Effector memory CD4-positive, alpha-beta T cell (primary cell): ENCODE data around the gene ZP3.
A peak's percentile ranks its signal among the peaks of the same experiment; 100 is the strongest.
"Not testable (repeated sequence)": the region's sequence is repeated elsewhere in the genome, so short reads cannot be mapped to it uniquely, and the experiment has no call there.

Experiments used
- DNase-seq, 3 donors: peaks; one replicate each; pipeline ENCODE4 v3.0.0-alpha.2; 2020
- H3K27ac ChIP-seq: 2 replicates; pipeline ENCODE4 v1.7.0; 2013; ENCODE audit warnings: mild to moderate bottlenecking, low read length, moderate library complexity; ENCODE audit not compliant: insufficient read depth, poor library complexity, severe bottlenecking
- H3K27me3 ChIP-seq: replicated peaks from 2 replicates; pipeline ENCODE4 v1.7.0; 2013; ENCODE audit warnings: mild to moderate bottlenecking, low read length; ENCODE audit not compliant: insufficient read depth, control insufficient read depth, poor library complexity, severe bottlenecking
- H3K36me3 ChIP-seq: 2 replicates; pipeline ENCODE4 v1.7.0; 2013; ENCODE audit warnings: mild to moderate bottlenecking, low read length, moderate library complexity; ENCODE audit not compliant: control insufficient read depth, insufficient read depth
- H3K4me1 ChIP-seq: 2 replicates; pipeline ENCODE4 v1.7.0; 2013; ENCODE audit warnings: low read length, mild to moderate bottlenecking; ENCODE audit not compliant: control insufficient read depth, insufficient read depth, poor library complexity, severe bottlenecking
- H3K4me3 ChIP-seq: 2 replicates; pipeline ENCODE4 v1.7.0; 2013; ENCODE audit warnings: low read length, low read depth, mild to moderate bottlenecking; ENCODE audit not compliant: insufficient read depth, poor library complexity, severe bottlenecking
- H3K9me3 ChIP-seq: 2 replicates; pipeline ENCODE4 v1.7.0; 2013; ENCODE audit warnings: mild to moderate bottlenecking, low read length, moderate library complexity; ENCODE audit not compliant: control insufficient read depth

The ZP3 gene

DNA sequence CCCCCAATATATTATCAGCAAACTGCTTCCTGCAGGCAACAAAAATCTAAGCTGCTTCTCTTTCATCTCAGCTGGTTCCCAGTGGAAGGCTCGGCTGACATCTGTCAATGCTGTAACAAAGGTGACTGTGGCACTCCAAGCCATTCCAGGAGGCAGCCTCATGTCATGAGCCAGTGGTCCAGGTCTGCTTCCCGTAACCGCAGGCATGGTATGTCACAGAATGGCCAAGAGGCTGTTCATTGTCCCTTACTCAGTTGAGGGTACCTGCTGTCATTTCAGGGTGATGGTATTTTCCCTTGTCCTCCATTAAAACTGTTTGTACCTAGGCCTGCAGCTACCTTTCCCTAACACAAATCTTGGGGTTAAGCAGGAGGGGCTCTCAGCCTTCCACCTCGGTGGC lies 15.7 kb downstream of the ZP3 start:
- not testable (repeated sequence) for DNase-seq, H3K4me1 ChIP-seq, H3K27ac ChIP-seq, H3K9me3 ChIP-seq, H3K4me3 ChIP-seq, H3K27me3 ChIP-seq, H3K36me3 ChIP-seq

DNA sequence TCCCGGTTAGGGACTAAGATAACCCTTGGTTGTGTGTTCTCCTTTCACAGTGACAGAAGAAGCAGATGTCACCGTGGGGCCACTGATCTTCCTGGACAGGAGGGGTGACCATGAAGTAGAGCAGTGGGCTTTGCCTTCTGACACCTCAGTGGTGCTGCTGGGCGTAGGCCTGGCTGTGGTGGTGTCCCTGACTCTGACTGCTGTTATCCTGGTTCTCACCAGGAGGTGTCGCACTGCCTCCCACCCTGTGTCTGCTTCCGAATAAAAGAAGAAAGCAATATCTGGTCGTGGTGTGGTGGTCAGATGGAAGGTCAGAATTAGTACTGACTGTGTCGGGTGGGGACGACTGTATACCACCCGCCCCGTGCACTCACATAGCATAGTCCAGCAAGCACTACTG lies 17.0 kb downstream of the ZP3 start:
- H3K9me3 ChIP-seq, H3K36me3 ChIP-seq: not testable (repeated sequence)

DNA sequence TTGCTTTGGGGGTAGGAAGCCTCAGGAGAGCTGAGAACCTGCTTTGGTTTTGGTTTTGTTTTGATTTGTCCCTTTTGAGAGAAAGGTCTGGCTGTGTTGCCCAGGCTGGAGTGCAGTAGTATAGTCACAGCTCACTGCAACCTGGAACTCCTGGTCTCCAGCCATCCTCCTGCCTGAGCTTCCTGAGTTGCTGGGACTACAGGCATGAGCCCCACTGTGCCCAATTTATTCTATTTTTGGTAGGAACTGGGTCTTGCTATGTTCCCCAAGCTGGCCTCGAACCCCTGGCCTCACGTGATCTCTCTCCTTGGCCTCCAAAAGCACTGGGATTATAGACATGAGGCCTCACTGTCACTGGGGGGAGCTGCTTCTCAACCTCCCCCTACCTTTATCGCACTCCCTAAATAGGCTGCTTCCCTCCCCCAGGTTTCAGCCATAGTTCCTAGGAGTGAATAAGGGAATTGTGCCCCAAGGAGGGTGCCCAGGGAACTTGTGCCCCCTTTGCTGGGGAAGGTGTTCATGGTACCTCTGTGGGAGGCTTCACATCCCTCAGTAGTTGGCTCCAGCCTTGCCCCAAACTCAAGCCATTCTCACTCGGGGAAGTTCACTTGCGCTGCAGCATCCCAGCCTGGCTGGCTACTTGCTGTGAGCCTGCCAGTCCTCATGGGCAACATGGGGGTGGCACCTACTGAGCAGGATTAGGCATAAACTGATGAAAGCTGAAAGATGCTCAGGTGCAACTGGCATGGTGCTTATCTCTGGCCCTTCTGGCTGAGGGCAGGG lies 18.1 kb downstream of the ZP3 start:
- DNase-seq, H3K36me3 ChIP-seq, H3K27me3 ChIP-seq, H3K4me1 ChIP-seq, H3K9me3 ChIP-seq, H3K27ac ChIP-seq, H3K4me3 ChIP-seq: not testable (repeated sequence)

More for the DNA sequence above, 17.0 kb downstream of the ZP3 start:
- not testable (repeated sequence) for H3K4me1 ChIP-seq, H3K27ac ChIP-seq, DNase-seq, H3K27me3 ChIP-seq, H3K4me3 ChIP-seq

DNA sequence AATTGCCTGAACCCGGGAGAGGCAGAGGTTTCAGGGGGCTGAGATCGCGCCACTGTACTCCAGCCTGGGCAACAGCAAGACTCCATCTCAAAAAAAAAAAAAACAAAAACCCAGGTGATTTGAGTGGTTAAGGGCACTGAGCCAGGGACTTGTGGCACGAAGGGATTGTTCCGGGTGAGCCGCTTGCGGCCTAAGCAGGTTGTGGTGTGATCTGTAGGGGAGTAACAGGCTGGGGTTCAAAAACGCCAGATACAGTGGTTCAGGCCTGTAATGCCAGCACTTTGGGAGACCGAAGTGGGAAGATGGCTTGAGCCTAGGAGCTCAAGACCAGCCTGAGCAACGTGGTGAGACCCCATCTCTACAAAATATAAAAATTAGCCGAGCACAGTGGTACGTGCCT lies 19.1 kb downstream of the ZP3 start:
- not testable (repeated sequence) for DNase-seq, H3K4me3 ChIP-seq, H3K4me1 ChIP-seq, H3K9me3 ChIP-seq, H3K36me3 ChIP-seq, H3K27ac ChIP-seq, H3K27me3 ChIP-seq

DNA sequence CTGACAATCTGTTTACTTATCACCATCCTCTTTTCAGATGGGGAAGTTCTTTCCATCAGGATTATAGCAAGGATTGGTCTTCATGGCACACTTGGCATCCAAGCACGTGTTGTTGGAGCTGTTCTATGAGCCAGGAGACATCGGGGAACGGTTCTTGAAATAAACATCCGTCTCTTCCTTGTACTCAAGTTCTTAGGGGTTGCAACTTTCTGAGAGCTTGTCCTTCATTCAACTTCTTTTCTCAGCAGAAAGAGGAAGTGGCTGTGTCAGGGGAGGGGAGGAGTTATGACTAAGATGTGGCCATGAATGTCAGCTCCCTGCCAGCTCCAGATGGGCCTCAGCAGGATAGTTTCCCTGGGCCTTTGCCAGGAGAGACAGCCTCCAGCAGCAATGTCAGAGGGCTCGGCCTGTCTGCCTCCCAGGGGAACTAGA lies 20.8 kb downstream of the ZP3 start:
- not testable (repeated sequence) for H3K27ac ChIP-seq, H3K4me3 ChIP-seq, H3K27me3 ChIP-seq, H3K4me1 ChIP-seq, H3K9me3 ChIP-seq, H3K36me3 ChIP-seq, DNase-seq

DNA sequence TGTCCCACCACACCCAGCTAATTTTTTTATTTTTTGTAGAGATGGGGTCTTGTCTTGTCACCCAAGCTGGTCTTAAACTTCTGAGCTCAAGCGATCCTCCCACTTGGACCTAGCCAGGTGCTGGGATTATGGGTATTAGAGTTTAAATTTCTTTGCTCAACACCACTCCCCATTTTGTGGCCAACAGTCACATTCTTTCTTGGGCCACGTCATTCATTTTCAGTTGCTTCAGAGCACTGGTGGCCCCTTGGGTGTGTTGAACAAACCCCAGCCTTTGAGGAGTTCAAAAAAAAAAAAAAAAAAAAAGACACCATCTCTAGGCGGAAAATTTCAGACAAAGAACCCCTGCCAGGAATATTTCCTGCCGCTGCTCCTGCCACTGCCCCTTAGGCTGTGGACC lies 32.3 kb downstream of the ZP3 start:
- H3K4me3 ChIP-seq, H3K9me3 ChIP-seq, H3K4me1 ChIP-seq, DNase-seq, H3K27ac ChIP-seq, H3K27me3 ChIP-seq, H3K36me3 ChIP-seq: not testable (repeated sequence)

DNA sequence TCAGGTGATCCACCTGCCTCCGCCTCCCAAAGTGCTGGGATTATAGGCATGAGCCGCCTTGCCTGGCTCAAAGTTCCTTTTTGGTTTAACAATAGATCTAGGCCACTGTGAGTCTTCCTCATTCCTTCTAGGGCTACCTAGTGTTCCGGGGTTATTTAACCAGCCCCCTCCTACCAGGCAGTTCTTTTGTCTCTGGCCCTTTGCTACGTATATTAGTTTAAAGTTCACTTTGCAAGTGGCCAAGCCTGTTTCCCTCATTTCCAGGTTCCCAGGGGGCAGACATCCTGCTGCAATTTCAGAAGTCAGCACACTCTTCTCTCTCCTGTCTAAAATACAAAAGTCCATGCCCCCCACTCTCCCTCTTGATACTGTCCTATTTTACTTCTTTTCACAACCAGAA lies 33.8 kb downstream of the ZP3 start:
- H3K36me3 ChIP-seq, result not testable (repeated sequence)

DNA sequence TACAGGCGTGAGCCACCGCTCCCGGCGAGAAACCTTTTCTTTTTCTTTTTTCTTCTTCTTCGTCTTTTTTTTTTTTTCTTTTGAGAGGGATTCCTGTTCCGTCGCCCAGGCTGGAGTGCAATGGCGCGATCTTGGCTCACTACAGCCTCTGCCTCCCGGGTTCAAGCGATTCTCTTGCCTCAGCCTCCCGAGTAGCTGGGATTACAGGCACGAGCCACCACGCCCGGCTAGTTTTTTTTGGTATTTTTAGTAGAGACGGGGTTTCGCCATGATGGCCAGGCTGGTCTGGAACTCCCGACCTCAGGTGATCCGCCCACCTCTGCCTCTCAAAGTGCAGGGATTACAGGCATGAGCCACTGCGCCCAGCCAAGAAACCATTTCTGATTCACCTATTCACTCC lies 36.0 kb downstream of the ZP3 start:
- not testable (repeated sequence) for H3K27me3 ChIP-seq, DNase-seq

More for the DNA sequence above, 33.8 kb downstream of the ZP3 start:
- H3K9me3 ChIP-seq, H3K27ac ChIP-seq, H3K4me1 ChIP-seq, DNase-seq, H3K4me3 ChIP-seq, H3K27me3 ChIP-seq: not testable (repeated sequence)

DNA sequence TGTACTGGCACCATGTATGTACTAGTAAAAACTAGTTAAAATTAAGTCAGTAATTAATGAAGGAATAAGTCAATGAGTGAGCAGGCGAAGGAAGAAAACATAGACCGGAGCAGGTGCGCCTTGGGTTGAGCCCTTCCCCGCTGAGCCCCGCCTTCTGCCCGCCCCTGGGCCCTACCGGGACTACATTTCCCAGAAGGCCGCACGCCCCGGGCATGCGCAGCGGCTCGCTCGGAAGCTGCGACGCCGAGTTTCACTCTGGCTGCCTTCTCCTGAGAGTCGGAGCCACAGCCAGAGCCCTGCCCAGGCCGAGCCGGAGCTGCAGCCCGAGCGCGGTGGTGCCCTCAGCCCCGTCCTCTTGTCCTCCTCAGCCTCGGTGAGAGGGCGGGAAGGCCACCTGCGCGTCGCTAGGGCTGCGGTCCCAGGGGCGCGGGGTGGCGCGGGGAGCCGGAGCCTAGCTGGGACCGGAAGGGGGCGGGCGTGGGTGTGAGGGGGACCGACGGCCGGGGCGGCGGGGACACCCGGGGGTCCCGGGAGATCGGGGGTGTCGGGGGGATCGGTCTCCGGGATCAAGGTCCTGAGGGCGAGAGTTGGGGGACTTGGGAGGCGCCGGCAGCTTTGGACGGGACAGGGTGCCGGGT lies 36.8 kb downstream of the ZP3 start, which contains the start of gene DTX2:
TSS of gene DTX2 (plus strand) at position 246 of the 638 bp plus-strand sequence. CDS start 18,801 bp downstream, outside the sequence.
- H3K9me3 ChIP-seq, H3K36me3 ChIP-seq, H3K4me1 ChIP-seq, H3K27me3 ChIP-seq: not testable (repeated sequence)
- DNase-seq, result peak in 2 of 3 donors; percentile 18 to 54
- peak within 1 kb of the TSS; percentile 44 for H3K4me3 ChIP-seq
- peak within 1 kb of the TSS; percentile 32 for H3K27ac ChIP-seq

More for the DNA sequence above, 36.0 kb downstream of the ZP3 start:
- H3K36me3 ChIP-seq, H3K4me1 ChIP-seq, H3K9me3 ChIP-seq, H3K27ac ChIP-seq, H3K4me3 ChIP-seq: not testable (repeated sequence)

DNA sequence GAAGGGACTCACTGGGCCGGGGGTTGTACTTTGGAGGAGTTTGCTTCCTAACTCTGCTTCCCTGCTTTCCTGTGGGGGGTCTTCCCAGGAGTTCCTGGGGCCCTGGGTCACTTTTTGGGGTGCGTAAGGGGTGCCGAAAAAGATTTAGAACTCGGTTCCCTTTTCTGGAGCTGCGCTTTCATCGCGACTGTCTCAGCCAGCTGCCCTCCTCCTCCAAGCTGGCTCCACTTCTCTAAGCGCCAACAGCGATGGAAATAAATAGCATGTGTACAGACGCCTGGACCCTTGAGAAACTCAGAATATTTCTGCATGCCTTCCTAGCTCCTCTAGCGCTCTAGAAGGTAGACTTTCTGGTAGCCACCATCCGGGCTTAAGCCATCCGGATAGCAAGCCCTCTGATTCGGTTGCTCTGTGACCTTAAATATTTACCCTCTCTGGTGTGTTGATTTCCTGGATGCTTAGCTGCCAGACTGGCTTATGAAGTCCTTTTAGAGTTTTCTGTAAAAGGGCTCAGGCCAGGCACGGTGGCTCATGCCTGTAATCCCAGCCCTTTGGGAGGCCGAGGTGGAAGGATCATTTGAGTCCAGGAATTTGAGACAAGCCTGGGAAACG lies 37.6 kb downstream of the ZP3 start:
- H3K27me3 ChIP-seq, H3K4me1 ChIP-seq, H3K9me3 ChIP-seq, H3K27ac ChIP-seq, DNase-seq, H3K36me3 ChIP-seq, H3K4me3 ChIP-seq: not testable (repeated sequence)
